Endothelial cell (in vitro differentiated cells): ENCODE data around the gene CHURC1. TPM values are rescaled to one million over a fixed set of nuclear protein-coding genes. Genes with fewer than 3 reads are reported as not detected.
A peak's percentile ranks its signal among the peaks of the same experiment; 100 is the strongest.

Source experiments
- DNase-seq: peaks from one replicate; pipeline ENCODE4 v3.0.0; 2021; ENCODE audit warnings: low spot score
- H3K27ac Mint-ChIP-seq: one replicate; pipeline ENCODE4 v1.8.0; 2021; ENCODE audit warnings: mixed read lengths, inconsistent platforms; ENCODE audit not compliant: unreplicated experiment
- H3K27me3 Mint-ChIP-seq: one replicate; pipeline ENCODE4 v1.8.0; 2021; ENCODE audit warnings: mild to moderate bottlenecking, moderate library complexity, mixed read lengths, inconsistent platforms; ENCODE audit not compliant: unreplicated experiment
- H3K36me3 Mint-ChIP-seq: one replicate; pipeline ENCODE4 v1.8.0; 2021; ENCODE audit warnings: mild to moderate bottlenecking, low read depth, mixed read lengths, inconsistent platforms; ENCODE audit not compliant: unreplicated experiment
- H3K4me1 Mint-ChIP-seq: one replicate; pipeline ENCODE4 v1.8.0; 2021; ENCODE audit warnings: mild to moderate bottlenecking, mixed read lengths, inconsistent platforms; ENCODE audit not compliant: unreplicated experiment
- H3K4me3 Mint-ChIP-seq: one replicate; pipeline ENCODE4 v1.8.0; 2021; ENCODE audit warnings: mild to moderate bottlenecking, mixed read lengths, inconsistent platforms; ENCODE audit not compliant: unreplicated experiment
- H3K9me3 Mint-ChIP-seq: one replicate; pipeline ENCODE4 v1.8.0; 2021; ENCODE audit warnings: mixed read lengths, inconsistent platforms; ENCODE audit not compliant: unreplicated experiment
- total RNA-seq: library from RNA; stranded (reverse); fragmentation: NEBNext Ultra II Directional; extraction: Animal tissue kit (Norgen Biotek cat#: 25700); gene quantifications from one replicate; pipeline ENCODE4 v1.2.1, GENCODE V29; 2021; ENCODE audit not compliant: unreplicated experiment
- TF ChIP-seq, protein P1 (sequence below): fragments of 200-600 bp; sonication (generic); IDR thresholded peaks from one replicate; pipeline ENCODE4 v1.5.0; 2021; ENCODE audit warnings: antibody characterized with exemption; ENCODE audit not compliant: unreplicated experiment

The CHURC1 gene
- total RNA-seq, 1 donor from 2014 or later = 36.2 TPM

DNA sequence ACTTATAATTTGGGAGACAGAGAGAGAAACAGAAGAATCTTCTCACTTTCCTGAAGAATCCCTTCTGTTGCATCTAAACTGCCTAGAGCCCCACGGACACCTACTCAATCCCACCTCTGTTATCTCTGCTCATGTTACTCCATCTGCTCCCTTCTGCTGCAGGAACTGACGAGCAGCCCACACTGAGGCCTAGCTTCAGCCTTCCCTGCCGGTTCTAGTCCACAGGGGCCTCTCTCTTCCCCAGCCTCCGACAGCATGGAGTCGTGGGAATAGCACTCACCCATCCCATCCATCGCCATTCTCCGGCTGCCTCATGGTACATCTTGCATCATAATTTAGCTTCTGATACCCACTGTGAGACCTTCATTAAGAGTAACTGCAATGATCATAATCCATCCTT, 53.9 kb downstream of the CHURC1 start:
- TF ChIP-seq, protein P1, sequence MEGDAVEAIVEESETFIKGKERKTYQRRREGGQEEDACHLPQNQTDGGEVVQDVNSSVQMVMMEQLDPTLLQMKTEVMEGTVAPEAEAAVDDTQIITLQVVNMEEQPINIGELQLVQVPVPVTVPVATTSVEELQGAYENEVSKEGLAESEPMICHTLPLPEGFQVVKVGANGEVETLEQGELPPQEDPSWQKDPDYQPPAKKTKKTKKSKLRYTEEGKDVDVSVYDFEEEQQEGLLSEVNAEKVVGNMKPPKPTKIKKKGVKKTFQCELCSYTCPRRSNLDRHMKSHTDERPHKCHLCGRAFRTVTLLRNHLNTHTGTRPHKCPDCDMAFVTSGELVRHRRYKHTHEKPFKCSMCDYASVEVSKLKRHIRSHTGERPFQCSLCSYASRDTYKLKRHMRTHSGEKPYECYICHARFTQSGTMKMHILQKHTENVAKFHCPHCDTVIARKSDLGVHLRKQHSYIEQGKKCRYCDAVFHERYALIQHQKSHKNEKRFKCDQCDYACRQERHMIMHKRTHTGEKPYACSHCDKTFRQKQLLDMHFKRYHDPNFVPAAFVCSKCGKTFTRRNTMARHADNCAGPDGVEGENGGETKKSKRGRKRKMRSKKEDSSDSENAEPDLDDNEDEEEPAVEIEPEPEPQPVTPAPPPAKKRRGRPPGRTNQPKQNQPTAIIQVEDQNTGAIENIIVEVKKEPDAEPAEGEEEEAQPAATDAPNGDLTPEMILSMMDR = no peak
- H3K4me3 Mint-ChIP-seq = peak overlapping the region; percentile 14
- no peaks in the 10 kb centered on the region for H3K9me3 Mint-ChIP-seq
- H3K27ac Mint-ChIP-seq = no peak overlapping the region
- H3K36me3 Mint-ChIP-seq = no peaks in the 10 kb centered on the region
- DNase-seq = no peak
- H3K4me1 Mint-ChIP-seq = peaks cover 12% of the 10 kb centered on the region
- H3K27me3 Mint-ChIP-seq = peaks cover 13% of the 10 kb centered on the region

DNA sequence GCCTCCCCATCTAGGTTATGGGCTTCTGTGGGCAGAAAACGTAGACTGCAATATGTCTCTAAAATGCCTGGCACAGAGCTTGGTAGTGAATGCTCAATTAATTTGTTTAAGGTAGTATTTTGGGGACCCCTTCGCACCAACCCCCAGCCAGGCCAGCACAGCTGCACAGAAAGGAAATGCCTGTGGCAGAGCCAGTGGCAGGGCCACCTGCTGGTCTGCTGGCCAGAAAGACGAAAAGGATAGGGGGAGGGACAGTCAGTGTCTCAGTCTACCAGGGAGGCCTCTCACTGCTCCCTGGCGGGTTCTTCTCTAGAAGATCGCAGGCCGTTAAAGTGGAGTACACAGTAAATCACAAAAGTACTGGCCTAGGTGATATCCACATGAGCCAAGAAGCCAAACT, 54.4 kb downstream of the CHURC1 start:
- Mint-ChIP-seq H3K9me3 (no peaks in the 10 kb centered on the region), H3K4me3 (no peak overlapping the region), H3K27ac (no peak overlapping the region), H3K36me3 (no peaks in the 10 kb centered on the region), H3K27me3 (peaks cover 13% of the 10 kb centered on the region), H3K4me1 (peaks cover 12% of the 10 kb centered on the region)
- no peak for DNase-seq
- TF ChIP-seq, protein P1 = no peak

DNA sequence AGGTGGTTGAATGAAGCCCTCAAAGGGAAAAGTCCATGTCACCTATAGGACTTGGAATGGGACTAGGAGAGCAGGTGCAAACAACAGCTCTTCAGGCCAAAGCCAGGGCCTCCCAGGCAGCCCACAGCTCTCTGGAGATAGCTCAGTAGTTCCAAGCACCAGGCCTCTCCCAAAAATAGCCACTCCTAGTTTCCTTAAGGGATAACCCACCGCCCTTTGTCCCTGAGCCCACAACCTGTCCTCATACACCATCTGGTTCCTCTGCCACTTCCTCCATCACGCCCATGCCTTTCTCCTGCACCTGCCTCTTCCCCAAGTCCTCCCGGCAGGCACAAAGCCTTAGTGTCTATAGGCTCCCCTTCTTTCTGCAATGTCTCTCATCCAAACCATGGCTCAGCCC, 55.8 kb downstream of the CHURC1 start:
- H3K4me1 Mint-ChIP-seq = peaks cover 16% of the 10 kb centered on the region
- H3K27ac Mint-ChIP-seq = no peak overlapping the region
- peak overlapping the region; percentile 65 for H3K4me3 Mint-ChIP-seq
- DNase-seq = no peak
- H3K27me3 Mint-ChIP-seq = peaks cover 14% of the 10 kb centered on the region
- H3K36me3 Mint-ChIP-seq = no peaks in the 10 kb centered on the region
- H3K9me3 Mint-ChIP-seq = no peaks in the 10 kb centered on the region
- TF ChIP-seq, protein P1 = no peak

DNA sequence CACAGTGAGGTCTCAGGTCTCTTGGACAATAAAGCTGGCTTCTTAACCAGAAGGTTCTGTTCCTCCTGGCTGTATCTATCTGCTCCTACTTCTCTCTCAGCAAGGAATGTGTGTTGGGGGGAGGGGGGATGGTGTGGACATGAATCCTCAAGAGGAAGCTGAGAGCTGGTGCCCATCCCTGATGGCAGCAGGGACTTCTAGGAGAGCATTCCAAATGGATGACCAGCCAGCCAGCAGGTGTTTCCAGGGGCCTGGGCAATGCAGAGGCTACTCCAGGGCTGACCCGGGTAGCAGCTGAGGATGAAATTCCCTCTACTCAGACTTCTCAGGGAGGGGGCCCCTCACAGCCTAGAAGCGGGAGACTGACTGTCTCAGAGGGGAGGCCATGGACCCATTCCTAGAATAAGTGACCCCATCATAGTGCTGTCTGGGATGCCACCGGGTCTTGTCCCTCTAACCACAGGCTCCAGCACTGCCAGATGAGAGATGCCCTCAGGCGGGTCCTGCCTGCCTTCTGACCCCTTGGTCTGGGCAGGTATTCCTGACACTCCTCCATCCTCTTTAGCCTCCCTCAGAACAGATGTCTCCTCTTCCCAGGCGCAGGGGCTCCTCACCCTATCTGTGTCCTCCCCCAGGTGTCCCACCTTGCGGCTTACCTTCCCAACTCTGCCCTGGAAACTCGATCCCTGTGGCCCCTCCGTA, 56.7 kb downstream of the CHURC1 start:
- no peak overlapping the region for H3K27ac Mint-ChIP-seq
- H3K4me3 Mint-ChIP-seq = peak overlapping the region; percentile 88
- DNase-seq = no peak
- peaks cover 14% of the 10 kb centered on the region for H3K27me3 Mint-ChIP-seq
- no peaks in the 10 kb centered on the region for H3K36me3 Mint-ChIP-seq
- no peaks in the 10 kb centered on the region for H3K9me3 Mint-ChIP-seq
- peaks cover 16% of the 10 kb centered on the region for H3K4me1 Mint-ChIP-seq
- TF ChIP-seq, protein P1 = no peak

DNA sequence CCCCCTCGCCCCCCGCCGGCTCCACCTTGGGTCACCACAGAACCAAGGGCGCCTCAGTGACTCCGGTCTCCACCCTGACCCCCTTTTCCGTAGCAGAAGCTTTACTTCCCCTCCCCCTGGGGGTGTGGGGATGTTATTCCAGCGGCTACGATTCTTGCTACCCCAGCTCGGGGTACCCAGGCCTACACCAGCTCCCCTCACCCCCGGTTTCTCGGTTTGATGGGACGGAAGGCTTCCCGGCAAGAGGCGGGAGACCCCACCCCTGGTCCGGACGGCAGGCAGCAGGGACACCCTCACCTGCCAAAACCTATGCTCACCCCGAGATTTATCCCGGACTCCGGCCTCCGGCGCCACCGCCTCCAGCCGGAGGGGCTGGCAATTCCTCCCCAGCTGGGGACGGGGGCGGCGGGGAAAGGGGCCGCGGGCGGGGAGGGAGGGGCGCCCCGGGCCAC, 57.3 kb downstream of the CHURC1 start:
- Mint-ChIP-seq H3K27me3 (peaks cover 15% of the 10 kb centered on the region), H3K36me3 (no peaks in the 10 kb centered on the region), H3K27ac (no peak overlapping the region), H3K4me3 (peak overlapping the region; percentile 88), H3K4me1 (peaks cover 16% of the 10 kb centered on the region), H3K9me3 (no peaks in the 10 kb centered on the region)
- TF ChIP-seq, protein P1 = no peak
- no peak for DNase-seq
